ENCODE measurements around the gene SOST.
A peak's percentile ranks its signal among the peaks of the same experiment; 100 is the strongest.

SOST gene

DNA sequence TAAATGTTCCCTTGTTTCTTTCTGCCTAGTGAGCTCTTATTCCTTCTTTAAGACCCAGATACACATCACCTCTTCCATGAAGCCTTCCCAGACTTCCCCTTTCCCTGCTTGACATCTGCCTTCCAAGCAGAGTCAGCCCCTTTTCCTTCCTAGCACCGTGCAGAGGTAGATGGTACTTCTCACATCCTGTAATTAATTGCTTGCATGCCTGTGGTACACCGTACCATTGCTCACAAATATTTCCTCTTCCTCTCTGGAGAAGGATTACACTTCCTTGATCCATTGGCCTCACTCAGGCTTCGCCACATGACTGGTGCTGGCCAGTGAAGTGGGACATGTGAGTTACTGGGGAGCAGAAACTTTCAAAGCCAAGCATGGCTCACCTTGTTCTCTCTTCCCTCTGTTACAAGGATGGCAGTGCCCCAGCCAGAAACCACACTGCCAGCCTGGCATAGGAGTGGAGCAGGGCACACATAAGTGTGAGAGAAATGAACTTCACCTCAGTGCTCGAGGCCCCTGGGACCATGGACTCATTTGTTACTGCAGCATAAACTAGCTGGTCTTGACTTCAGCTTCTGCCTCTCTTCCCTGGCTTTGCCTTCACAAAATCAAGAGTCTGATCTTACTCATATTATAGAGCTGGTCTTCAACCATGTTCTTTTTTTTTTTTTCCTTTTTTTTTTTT is 44.0 kb downstream of the SOST start:
- Histone ChIP-seq H3K4me1 (ENCODE audit: control insufficient read depth in 5 of 5, insufficient read depth in 5 of 5, low read length in 5 of 5) (peaks cover 0 to 27% (median 19%) of the 10 kb centered on the region in 5 donors), H3K9ac (ENCODE audit: low read length in 5 of 5) (peak overlapping the region in 1 of 5 donors; percentile 56), H3K27me3 (ENCODE audit: control insufficient read depth in 5 of 5, insufficient read depth in 4 of 5, low read length in 5 of 5) (peaks cover 0 to 5% (median 0%) of the 10 kb centered on the region in 5 donors), H3K36me3 (ENCODE audit: control insufficient read depth in 5 of 5, insufficient read depth in 5 of 5, low read length in 5 of 5) (no peaks in the 10 kb centered on the region), H3K9me3 (ENCODE audit: control insufficient read depth in 5 of 5, low read length in 5 of 5) (no peaks in the 10 kb centered on the region), H3K27ac (ENCODE audit: low read depth, low read length) (no peak overlapping the region), H3K4me3 (ENCODE audit: low read depth in 1 of 5, low read length in 5 of 5) (no peak overlapping the region)

DNA sequence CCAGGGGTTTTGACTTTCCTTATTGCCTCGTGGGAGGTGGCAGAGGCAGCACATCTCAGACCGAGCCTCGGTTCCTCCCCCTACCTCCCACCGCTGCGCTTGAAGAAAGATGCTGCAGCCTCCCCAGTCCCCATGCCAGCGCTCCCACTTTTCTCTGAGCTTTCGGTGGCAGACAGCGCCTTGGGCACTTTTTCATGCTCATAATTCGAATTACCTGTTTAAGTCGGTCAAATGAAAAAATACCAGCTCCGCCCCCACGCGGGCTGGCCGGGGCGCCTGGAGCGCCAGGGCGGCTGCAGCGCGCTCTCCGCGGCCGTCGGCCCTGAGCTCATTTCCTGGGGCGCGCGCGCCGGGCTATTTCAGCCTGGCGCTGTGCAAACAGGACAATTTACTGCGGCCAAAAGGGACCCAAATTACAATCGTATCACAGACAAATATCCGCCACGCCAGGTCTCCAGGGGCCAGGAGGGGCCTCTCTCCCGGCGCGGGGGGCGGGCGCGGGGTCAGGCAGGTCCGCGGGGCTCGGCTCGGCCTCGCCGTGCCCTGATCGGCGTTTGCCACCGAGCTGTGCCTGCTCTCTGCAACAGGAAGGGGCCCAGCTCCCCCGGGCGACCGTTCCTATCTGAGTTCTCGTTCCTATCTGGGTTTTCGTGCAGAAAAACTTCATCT is 45.0 kb downstream of the SOST start:
- Histone ChIP-seq H3K9ac (ENCODE audit: low read length in 5 of 5) (peak overlapping the region in 2 of 5 donors; percentile 21 to 56), H3K27ac (ENCODE audit: low read depth, low read length) (peak overlapping the region; percentile 33)

DNA sequence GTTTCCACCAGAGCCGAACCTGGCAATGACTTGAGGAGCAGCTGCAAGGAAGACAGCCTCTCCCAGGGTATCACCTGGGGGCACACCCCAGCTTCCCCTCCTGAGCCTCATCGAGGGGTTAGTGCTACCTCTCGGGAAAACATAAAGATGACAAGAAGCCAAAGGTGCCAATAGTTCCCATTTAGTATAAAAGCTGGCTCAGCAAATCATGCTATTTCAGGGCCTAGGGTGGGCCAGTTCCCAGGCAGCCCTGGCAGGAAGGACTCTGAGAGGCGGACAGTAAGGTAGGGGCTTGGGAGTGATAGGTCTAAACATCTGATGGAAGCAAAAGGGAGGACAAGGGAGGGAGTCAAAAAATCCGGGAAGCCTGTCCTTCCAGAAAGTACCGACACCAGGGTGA is 46.2 kb downstream of the SOST start:
- no peak overlapping the region for H3K9ac ChIP-seq (ENCODE audit: low read length in 5 of 5)
- H3K27ac ChIP-seq (ENCODE audit: low read depth, low read length): no peak overlapping the region
- H3K4me3 ChIP-seq (ENCODE audit: low read depth in 1 of 5, low read length in 5 of 5): no peak overlapping the region
- peaks cover 0 to 27% (median 19%) of the 10 kb centered on the region in 5 donors for H3K4me1 ChIP-seq (ENCODE audit: control insufficient read depth in 5 of 5, insufficient read depth in 5 of 5, low read length in 5 of 5)
- no peaks in the 10 kb centered on the region for H3K36me3 ChIP-seq (ENCODE audit: control insufficient read depth in 5 of 5, insufficient read depth in 5 of 5, low read length in 5 of 5)
- no peaks in the 10 kb centered on the region for H3K9me3 ChIP-seq (ENCODE audit: control insufficient read depth in 5 of 5, low read length in 5 of 5)
- peaks cover 0 to 5% (median 0%) of the 10 kb centered on the region in 5 donors for H3K27me3 ChIP-seq (ENCODE audit: control insufficient read depth in 5 of 5, insufficient read depth in 4 of 5, low read length in 5 of 5)

More for the DNA sequence above, 45.0 kb downstream of the SOST start:
- peaks cover 0 to 27% (median 19%) of the 10 kb centered on the region in 5 donors for H3K4me1 ChIP-seq (ENCODE audit: control insufficient read depth in 5 of 5, insufficient read depth in 5 of 5, low read length in 5 of 5)
- H3K4me3 ChIP-seq (ENCODE audit: low read depth in 1 of 5, low read length in 5 of 5): peak overlapping the region; percentile 47 to 65 (median 56)
- no peaks in the 10 kb centered on the region for H3K36me3 ChIP-seq (ENCODE audit: control insufficient read depth in 5 of 5, insufficient read depth in 5 of 5, low read length in 5 of 5)
- peaks cover 0 to 5% (median 0%) of the 10 kb centered on the region in 5 donors for H3K27me3 ChIP-seq (ENCODE audit: control insufficient read depth in 5 of 5, insufficient read depth in 4 of 5, low read length in 5 of 5)
- no peaks in the 10 kb centered on the region for H3K9me3 ChIP-seq (ENCODE audit: control insufficient read depth in 5 of 5, low read length in 5 of 5)

DNA sequence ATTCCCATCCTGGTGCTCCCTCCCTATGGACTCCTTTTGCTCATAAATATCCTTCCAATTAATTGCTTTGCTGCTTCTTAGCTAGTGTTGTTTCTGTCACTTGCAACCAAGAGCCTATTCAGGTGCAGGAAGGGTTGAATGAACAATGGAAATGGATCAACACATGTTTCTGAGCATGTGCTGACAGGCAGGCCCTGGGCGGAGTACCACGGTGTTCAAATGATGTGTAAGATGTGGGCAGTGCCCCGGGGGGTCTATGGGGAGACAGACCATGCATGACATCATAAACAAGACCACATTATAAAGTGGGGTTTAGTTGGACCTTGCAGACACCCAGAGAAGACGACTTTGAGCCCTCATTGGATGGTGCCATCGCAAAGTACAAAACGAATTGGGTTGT is 48.5 kb downstream of the SOST start:
- H3K9me3 ChIP-seq (ENCODE audit: control insufficient read depth in 5 of 5, low read length in 5 of 5): no peaks in the 10 kb centered on the region
- no peaks in the 10 kb centered on the region for H3K36me3 ChIP-seq (ENCODE audit: control insufficient read depth in 5 of 5, insufficient read depth in 5 of 5, low read length in 5 of 5)
- H3K9ac ChIP-seq (ENCODE audit: low read length in 5 of 5): no peak overlapping the region
- peaks cover 0 to 5% (median 0%) of the 10 kb centered on the region in 5 donors for H3K27me3 ChIP-seq (ENCODE audit: control insufficient read depth in 5 of 5, insufficient read depth in 4 of 5, low read length in 5 of 5)
- no peak overlapping the region for H3K4me3 ChIP-seq (ENCODE audit: low read depth in 1 of 5, low read length in 5 of 5)
- no peak overlapping the region for H3K27ac ChIP-seq (ENCODE audit: low read depth, low read length)
- peaks cover 0 to 27% (median 19%) of the 10 kb centered on the region in 5 donors for H3K4me1 ChIP-seq (ENCODE audit: control insufficient read depth in 5 of 5, insufficient read depth in 5 of 5, low read length in 5 of 5)

DNA sequence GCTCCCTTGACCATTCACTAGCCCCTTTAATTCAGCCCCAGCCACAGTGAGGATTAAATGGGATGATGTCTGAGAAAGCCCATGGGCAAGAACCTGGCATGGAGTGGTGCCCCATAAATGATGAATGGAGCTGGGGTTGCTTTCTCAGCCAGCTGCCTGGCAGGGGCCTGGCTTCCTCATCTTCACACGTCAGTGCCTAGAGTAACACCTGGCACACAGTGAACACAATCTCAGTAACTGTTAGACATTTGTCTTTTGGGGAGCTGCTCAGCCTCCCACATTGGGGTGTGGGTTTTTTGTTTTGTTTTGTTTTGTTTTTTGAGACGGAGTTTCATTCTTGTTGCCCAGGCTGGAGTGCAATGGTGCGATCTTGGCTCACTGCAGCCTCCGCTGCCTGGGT is 49.4 kb downstream of the SOST start:
- no peak overlapping the region for H3K4me3 ChIP-seq (ENCODE audit: low read depth in 1 of 5, low read length in 5 of 5)
- no peak overlapping the region for H3K9ac ChIP-seq (ENCODE audit: low read length in 5 of 5)
- no peaks in the 10 kb centered on the region for H3K36me3 ChIP-seq (ENCODE audit: control insufficient read depth in 5 of 5, insufficient read depth in 5 of 5, low read length in 5 of 5)
- H3K4me1 ChIP-seq (ENCODE audit: control insufficient read depth in 5 of 5, insufficient read depth in 5 of 5, low read length in 5 of 5): peaks cover 0 to 21% (median 14%) of the 10 kb centered on the region in 5 donors
- H3K9me3 ChIP-seq (ENCODE audit: control insufficient read depth in 5 of 5, low read length in 5 of 5): no peaks in the 10 kb centered on the region
- H3K27me3 ChIP-seq (ENCODE audit: control insufficient read depth in 5 of 5, insufficient read depth in 4 of 5, low read length in 5 of 5): peaks cover 0 to 5% (median 0%) of the 10 kb centered on the region in 5 donors
- H3K27ac ChIP-seq (ENCODE audit: low read depth, low read length): no peak overlapping the region

DNA sequence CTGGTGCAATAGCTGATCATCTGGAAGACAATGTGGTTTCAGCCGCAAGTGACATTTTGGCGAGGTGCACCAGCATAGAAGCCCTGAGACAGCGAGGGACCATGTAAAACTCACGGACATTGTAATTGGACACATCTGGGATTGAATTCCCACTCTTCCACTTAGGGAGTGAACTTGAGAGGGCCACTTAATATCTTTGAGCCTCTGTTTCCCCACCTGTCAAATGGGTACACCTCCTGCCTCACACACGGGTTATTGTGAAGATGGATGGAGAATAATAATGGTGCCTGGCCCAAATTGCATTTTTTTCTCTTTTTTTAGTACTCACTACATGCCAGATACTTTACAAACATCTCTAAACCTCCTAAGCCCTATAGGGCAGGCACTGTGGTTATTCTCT is 51.4 kb downstream of the SOST start:
- H3K27ac ChIP-seq (ENCODE audit: low read depth, low read length): no peak overlapping the region
- H3K9ac ChIP-seq (ENCODE audit: low read length in 5 of 5): no peak overlapping the region
- H3K4me3 ChIP-seq (ENCODE audit: low read depth in 1 of 5, low read length in 5 of 5): no peak overlapping the region
- H3K4me1 ChIP-seq (ENCODE audit: control insufficient read depth in 5 of 5, insufficient read depth in 5 of 5, low read length in 5 of 5): peaks cover 0 to 2% (median 0%) of the 10 kb centered on the region in 5 donors
- H3K27me3 ChIP-seq (ENCODE audit: control insufficient read depth in 5 of 5, insufficient read depth in 4 of 5, low read length in 5 of 5): peaks cover 0 to 5% (median 0%) of the 10 kb centered on the region in 5 donors
- peaks cover 0 to 3% (median 0%) of the 10 kb centered on the region in 5 donors for H3K9me3 ChIP-seq (ENCODE audit: control insufficient read depth in 5 of 5, low read length in 5 of 5)
- no peaks in the 10 kb centered on the region for H3K36me3 ChIP-seq (ENCODE audit: control insufficient read depth in 5 of 5, insufficient read depth in 5 of 5, low read length in 5 of 5)

DNA sequence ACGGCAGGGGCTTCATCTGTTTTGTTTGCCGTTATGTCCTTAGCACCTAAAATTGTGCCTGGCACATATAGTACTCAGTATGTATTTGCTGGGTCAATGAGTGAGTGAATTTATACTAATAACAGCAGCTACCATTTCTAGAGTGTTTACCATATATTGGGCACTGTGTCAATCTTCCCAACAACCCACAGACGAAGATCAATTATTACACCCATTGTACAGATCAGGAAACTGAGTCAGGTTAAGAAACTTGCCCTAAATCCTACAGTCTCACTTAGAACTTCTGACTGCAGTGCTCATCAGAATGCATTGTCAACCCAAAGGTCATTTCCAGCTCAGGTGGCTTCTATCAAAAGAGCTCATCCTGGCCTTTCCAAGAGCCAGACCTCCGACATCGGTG is 52.4 kb downstream of the SOST start:
- Histone ChIP-seq H3K4me3 (ENCODE audit: low read depth in 1 of 5, low read length in 5 of 5) (no peak overlapping the region), H3K9ac (ENCODE audit: low read length in 5 of 5) (no peak overlapping the region), H3K36me3 (ENCODE audit: control insufficient read depth in 5 of 5, insufficient read depth in 5 of 5, low read length in 5 of 5) (no peaks in the 10 kb centered on the region), H3K9me3 (ENCODE audit: control insufficient read depth in 5 of 5, low read length in 5 of 5) (peaks cover 0 to 3% (median 0%) of the 10 kb centered on the region in 5 donors), H3K4me1 (ENCODE audit: control insufficient read depth in 5 of 5, insufficient read depth in 5 of 5, low read length in 5 of 5) (no peaks in the 10 kb centered on the region), H3K27me3 (ENCODE audit: control insufficient read depth in 5 of 5, insufficient read depth in 4 of 5, low read length in 5 of 5) (peaks cover 0 to 4% (median 0%) of the 10 kb centered on the region in 5 donors), H3K27ac (ENCODE audit: low read depth, low read length) (no peak overlapping the region)
